Subcutaneous adipose tissue (tissue), 4 donors: ENCODE data around the gene FAM124A. TPM values are rescaled to one million over a fixed set of nuclear protein-coding genes. Genes with fewer than 3 reads are reported as not detected.

Experiments
- total RNA-seq, 4 donors: library from RNA; depleted of rRNA; stranded (reverse); fragments of >200 nt; gene quantifications; one replicate each; pipeline ENCODE4 v1.1.0, GENCODE V29; 2016
- TF ChIP-seq, protein P1 (sequence below): fragments of 450-650 bp; IDR thresholded peaks from one replicate; pipeline ENCODE4 v1.5.1; 2016; ENCODE audit warnings: low read depth, mild to moderate bottlenecking, control low read depth, antibody characterized with exemption, moderate library complexity

FAM124A gene
- total RNA-seq, 4 donors from 2014 or later = 3.2 to 8.1 (median 5.8) TPM

DNA sequence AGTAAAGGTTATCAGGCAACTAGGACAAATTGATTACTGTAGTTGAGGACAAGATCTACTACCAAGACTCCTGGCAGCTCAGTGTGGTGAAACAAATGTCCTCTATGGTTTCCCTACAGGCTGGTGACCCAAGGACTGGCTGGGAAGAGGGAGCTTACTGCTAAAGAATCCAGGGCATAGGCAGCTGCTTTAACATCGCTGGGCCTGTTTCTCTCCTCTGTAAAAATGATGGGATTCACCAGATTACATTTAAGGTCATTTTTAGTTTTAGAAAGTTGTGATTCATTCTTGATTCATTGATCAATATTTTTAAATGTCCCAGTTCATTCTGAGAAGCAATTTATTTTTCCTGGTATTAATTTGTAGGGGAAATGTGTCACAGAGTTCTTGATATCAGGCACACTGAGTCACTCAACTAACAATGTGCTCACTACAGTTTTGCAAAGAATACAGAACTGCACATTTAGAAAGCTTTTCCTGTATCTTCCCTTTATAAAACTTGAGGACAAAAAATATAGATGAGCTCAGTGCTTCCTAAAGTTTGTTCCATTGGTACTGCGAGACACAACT is 19.6 kb upstream of the FAM124A start:
- TF ChIP-seq, protein P1, sequence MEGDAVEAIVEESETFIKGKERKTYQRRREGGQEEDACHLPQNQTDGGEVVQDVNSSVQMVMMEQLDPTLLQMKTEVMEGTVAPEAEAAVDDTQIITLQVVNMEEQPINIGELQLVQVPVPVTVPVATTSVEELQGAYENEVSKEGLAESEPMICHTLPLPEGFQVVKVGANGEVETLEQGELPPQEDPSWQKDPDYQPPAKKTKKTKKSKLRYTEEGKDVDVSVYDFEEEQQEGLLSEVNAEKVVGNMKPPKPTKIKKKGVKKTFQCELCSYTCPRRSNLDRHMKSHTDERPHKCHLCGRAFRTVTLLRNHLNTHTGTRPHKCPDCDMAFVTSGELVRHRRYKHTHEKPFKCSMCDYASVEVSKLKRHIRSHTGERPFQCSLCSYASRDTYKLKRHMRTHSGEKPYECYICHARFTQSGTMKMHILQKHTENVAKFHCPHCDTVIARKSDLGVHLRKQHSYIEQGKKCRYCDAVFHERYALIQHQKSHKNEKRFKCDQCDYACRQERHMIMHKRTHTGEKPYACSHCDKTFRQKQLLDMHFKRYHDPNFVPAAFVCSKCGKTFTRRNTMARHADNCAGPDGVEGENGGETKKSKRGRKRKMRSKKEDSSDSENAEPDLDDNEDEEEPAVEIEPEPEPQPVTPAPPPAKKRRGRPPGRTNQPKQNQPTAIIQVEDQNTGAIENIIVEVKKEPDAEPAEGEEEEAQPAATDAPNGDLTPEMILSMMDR = no peak

DNA sequence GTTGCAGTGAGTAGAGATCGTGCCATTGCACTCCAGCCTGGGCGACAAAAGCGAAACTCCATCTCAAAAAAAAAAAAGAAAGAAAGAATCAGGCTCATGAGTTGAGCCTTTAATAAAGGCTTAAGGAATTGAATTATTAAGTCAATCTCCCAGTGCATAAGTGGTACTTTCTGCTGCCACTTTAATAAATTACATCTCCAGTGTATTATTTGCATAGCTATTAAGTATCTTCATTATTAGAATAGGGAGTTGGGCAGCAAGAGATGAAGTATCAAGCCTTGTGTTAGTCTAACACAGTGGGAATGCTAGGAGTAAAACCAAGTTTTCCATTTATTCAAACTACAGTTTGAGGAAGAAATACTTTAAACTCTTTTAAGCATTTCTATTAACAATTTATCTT is 15.6 kb upstream of the FAM124A start:
- TF ChIP-seq, protein P1 = no peak

DNA sequence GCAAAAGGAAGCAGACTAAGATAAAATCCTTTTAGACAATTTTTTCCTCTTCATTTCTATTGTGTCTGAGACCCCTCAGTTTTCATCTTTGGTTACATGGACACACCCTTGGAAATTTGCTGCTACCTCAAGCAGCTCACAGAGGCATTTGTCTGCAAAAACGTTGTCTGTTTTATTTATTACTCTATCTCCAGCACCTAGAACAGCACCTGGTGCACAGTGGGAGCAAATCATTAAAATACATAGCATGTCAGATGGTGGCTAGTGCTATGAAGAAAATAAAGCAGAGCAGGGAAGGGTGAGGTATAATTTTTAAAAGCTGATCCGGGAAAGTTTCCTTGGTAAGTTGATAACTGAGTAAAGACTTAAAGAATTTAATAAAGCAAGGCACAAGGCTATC is 14.3 kb upstream of the FAM124A start:
- TF ChIP-seq, protein P1 = no peak

DNA sequence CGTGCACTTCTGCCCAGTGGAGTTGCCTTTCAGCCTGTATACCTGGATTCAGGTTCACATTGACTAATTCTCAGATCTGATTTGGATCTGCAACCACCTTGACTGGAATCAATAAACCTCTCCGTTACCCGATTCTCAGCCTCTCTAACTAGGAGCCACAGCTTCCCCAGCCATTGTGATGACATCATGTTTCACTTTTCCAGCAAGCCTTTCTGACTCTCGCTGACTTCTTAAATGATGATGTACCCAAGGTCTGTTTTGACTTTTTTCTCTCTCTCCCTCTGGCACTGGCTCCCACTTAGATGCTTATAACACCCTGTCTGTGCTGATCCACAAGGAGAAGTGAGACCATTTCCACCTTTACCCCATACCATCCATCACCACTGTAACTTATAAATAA is 13.5 kb upstream of the FAM124A start:
- TF ChIP-seq, protein P1 = no peak

DNA sequence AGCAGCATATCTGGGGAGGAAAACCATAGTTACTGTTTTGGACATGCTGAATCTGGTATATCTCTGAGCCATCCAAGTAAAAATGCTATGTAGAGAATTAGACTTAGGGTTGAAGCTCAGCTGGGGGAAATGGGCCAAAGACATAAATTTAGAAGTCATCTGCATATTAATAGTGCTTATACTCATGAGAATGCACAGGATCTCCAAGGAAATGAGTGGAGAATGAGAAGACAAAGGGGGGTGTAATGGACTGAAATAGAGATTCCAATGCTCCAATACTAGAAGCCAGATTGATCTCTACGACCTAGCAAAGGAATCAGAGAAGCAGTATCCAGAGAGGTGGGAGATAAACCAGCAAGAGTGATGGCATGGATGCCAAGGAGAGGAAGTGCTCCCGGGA is 10.3 kb upstream of the FAM124A start:
- TF ChIP-seq, protein P1 = no peak

DNA sequence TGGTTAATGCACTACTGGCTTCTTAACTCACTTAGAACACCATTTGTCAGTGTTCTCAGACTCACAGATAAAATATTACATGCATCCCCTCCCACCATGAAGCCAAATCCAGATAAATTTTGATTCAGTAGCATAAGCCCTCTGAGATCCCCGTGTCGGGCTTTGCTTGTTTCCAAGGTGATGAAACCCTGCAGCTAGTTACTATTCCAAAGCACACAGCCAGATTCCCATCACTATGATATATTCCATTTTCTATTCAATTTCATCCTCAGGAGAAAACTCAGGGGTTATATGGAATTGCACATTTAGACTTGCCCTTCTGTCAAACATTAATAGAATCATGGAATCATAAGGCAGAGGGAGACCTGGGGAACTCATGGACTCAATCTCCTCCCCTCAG is 9.4 kb upstream of the FAM124A start:
- TF ChIP-seq, protein P1 = no peak

DNA sequence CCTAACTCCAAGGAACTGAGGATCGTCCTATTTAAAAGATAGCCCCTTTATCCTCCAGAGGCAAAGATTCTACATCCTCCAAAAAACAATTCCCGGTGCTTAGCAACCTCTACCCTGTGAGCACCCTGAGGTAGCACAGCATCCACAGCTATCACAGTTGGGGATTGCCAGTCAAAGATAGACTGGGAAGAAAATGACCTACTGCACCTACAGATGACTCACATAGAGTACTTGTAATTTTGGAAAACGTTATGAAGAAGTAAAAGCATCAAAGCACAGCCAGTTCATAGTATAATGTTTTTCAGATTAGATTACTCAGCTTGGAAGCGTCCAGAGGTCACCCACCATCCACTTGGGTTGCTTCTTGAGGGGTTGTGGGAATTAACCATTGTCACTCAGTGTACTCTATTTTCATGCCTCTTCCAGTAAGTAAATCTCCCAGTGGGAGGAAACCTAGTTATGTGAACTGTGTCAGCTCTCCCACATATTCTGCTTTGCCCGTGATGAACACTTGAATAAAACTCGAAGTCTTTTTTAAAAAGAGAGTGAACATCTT is 8.9 kb upstream of the FAM124A start:
- TF ChIP-seq, protein P1 = no peak
